NCI-H1694 treated with DMSO at 0.1 percent for 48 hours (cell line): Measurements from ENCODE around the gene NOC4L.

Experiments
- DNase-seq: peaks from one replicate; lab custom pipeline; 2025; lab: John Stamatoyannopoulos, UW

Gene NOC4L

DNA sequence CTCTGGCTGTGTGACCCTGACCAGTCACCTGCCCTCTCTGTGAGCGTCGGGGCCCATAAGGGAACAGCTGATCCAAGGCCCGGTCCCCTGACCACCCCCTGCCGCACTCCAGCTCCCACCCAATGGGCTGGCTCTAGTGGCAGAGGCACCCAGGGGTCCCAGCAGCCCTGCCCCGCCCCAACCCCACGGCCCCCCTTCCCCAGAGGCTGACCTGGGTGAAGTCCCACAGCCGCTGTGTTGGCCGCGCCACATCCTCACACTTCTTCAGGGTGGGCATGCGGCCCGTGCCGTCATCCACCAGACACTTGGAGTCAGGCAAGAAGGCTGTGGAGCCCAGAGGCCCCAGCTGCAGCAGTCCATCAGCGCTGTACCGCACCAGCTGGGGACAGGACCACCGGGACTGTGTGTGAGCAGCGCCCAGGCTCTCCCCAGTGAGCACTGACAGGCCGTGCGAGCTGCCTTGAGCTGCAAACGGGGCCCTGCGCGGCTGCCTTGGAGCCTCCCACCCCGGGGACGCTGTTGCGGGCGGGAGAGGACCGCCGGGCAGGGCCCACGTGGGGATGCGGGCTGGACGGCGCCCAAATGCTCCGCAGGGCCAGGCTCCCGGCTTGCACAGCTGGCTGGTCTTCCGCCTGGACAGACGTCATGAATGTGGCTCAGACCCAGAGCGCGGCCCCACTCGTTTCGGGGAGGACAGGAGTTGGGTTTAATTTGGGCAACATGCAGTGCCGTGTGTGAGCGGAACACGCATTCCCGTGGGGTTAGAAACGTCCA lies 53.5 kb downstream of the NOC4L start:
- no peak for DNase-seq

DNA sequence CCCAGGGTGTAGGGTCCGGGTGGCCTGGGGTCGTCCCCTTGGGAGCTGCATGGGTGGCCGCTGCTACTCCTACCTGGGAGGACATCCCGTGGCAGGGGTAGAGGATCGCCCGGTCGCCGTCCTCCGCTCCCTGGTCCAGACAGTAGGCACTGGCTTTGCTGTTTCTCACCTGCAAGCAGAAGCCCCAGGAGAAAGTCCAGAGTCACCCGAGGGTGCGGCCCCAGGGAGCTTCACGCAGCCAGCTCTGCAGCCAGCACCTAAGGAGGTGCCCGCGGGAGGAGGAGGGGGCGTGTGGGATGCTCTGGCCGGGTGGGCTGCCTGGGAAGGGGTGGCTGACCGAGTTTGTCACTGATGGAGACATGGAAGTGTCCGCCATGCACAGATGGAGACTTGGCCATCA lies 54.8 kb downstream of the NOC4L start:
- no peak for DNase-seq

DNA sequence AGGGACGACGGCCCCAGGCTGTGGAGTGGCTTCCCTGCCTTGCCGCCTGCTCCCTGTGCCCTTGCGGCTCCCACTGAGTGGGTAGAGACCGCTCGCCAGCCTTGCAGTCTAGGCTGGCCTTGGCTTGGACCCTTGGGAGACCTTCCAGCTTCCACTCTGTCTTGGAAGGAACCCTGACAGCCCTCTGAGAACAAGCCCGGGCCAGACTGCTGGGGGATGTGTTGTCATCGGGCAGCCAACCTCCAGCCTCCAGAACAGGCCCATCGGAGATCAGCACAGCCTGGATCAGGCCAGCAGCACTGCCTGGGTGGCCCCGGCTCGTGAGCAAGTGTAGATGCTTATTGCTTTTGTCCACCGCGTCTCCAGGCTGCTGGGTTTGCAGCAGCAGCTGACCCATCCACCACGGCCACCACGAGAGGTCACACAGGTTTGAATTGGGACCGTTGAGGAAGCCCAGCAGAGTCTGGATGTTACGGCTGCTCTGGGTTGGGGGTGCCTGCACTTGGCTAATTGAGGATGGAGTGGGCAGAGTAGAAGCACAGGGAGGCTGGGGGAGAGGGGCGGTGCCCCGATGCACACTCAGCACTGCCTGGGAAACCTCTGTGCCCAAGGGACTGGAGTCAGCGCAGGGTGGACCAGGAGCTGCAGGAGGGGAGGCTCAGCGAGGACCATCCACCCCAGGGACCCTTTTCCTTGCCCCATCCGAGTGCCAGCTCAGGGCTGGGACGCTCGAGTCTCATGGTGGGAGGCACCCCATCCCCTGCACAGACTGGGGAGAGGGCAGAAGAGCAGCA lies 55.5 kb downstream of the NOC4L start:
- DNase-seq: no peak

DNA sequence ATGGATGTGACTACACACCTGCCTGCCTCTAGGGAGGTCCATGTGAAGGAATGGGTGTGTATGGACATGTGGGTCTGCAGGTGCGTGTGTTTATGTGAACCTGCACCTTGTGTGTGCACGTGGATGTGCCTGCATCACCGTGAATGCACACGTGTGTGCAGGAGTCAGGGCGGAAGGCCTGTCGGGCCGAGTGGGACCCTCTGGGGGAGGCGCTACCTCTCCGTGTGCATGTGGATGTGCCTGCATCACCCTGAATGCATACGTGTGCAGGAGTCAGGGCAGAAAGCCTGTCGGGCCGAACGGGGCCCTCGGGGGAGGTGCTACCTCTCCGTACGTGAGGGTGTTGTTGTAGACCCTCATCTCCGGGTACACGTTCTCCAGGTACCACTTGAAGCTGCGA lies 56.5 kb downstream of the NOC4L start:
- DNase-seq: no peak

DNA sequence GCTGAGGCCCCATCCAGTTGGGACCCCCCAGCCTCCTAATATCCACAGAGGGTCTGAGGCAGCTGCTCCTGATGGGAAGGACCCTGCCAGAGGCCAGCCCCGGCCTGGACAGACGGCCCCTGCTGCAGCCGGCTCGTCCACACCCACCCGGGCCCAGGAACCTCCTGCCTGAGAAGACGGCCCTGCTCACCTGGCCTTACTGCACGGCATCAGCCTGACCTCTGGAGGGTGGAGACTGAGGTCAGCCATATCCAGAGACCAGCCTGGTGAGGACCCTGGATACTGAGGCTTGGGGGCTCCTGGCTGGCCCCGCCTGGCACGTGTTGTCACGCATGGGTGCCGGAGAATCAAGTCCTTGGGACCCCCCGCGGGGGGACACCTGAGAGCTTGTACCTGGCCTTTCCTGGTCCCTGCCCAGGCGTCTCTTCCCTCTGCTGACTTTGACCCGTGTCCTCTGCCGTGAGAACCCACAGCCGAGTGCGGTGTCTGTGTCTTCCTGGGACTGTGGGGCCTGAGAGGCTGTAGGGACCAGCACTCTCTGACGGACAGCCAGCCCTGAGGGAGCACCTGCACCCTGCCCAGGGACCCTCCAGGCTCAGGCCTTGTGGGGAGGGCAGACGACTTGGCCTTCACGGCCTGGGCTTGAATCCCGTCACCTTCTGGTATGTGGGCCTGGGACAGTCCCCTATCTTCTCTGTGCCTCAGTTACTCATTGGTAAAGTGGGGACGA lies 57.3 kb downstream of the NOC4L start:
- no peak for DNase-seq
